Hypothalamus (tissue), 51 donors: ENCODE results near the gene KLF4.

Experiments
- DNase-seq, 51 donors: peaks; one replicate each; lab custom pipeline; 2025; lab: John Stamatoyannopoulos, UW

The KLF4 gene

DNA sequence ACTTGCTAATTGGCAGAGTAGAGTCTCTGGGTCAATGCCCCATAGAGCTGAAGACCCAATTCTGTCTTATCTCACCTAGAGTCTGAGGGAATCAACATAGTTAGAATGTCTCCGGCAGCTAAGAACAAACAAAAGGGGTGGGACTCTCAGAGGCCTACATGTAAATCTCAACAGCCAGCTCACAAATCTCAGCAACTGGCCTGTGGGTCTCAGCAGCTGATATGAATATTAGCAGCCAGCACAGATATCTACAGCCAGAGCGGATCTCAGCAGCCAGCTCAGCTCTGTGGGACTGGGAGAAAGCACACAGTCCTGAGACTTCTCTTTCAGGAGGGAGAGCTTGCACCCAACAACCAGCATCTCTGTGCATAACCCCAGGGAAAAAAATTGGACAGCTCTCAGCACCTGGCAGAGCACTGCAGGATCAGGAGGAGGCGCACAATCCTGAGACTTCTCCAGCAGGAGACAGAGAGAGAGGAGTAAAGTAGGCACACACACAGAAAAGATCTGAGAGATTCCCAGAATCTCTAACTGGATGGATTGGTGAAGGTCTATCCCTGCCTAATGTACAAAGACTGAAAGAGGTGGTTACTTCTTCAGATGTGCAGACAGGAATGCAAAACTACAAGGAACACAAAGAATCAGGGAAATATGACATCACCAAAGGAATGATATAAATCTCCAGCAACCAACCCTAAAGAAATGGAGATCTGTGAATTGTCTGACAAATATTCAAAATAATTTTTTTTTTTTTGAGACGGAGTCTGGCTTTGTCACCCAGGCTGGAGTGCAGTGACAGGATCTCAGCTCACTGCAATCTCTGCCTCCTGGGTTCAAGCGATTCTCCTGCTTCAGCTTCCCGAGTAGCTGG lies 29.2 kb downstream of the KLF4 start:
- DNase-seq = no peak

DNA sequence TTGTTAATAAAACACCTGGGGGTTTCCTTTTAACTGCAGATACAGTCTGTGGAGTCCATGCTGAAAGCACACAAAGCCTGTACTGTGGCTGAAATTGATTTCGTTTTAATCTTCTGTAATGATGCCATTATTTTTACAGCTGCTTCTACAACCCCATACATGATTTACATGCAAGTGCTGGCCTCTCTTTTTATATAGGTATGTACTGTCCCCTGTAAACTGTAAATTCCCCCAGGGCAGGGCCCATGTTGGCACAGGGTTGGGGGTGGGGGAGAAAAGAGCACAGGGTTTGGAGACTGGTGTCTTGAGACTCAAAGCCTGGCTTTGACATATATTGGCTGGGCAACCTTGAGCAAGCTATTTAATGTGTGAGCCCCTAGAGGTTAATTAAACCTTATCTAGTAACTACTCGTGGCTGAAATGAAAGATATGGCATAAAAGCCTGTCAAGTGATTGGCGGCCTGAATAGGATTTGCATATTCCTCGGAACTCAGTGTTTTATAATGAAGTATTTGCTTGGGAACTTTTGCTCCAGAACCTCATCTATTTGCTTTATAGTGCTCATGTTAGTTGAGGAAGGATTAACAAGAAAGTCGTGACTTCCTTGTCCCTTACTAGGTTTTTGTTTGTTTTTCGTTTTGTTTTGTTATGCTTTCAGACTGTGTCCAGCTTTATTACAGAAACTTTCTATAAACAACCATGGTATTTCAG lies 34.0 kb downstream of the KLF4 start:
- DNase-seq = no peak

DNA sequence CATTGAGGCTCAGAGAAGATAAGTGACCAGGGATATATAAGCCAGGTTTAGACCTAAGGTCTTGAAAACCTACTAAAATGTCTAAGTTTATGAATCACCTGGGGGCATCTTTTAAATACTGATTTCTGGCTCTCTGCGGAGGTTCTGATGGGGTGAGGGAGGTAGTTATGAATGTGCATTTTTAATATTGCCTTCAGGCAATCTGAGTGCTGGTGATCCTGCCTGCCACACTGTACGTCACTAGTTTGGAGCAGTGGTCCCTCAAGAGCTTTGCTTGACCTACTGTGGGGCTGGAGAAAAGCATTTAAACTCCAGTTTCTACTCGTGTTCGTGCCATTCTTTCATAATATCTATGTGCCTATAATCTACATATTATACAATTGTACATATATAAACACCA lies 36.1 kb downstream of the KLF4 start:
- no peak for DNase-seq

DNA sequence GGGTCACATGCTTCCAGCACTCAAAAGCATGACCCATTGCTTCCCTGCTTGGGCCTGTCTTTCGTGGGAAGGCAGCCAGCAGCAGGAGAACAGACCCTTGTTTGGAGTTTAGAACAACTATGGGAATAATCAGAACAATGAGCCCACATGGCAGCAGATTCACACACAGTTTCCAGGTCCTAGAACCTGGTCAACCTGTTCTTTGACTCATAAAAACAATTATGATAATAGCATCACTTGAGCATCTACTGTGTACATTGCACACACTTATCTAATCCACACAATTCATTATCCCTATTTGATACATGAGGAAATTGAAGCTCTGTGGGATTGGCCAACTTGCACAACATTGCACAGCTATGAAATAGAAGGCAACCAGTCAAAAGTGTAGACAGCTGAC lies 41.7 kb downstream of the KLF4 start:
- no peak for DNase-seq

DNA sequence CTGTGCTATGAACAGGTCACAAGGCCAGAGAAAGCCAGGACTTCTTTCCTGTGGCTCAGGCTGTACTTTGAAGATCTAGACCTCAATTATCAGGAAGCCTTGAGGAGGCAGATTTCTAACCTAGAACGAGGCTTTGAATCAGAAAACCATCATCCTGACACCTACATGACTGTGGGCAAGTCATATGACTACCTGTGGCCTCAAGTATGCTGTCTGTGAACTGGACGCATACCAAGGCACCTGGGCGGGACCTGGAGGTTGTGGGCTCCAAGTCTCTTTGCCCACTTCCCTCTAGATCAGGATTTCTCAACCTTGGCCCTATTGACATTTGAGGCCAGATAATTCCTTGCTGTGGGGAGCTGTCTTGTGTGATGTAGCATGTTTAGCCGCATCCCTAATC lies 42.5 kb downstream of the KLF4 start:
- no peak for DNase-seq

DNA sequence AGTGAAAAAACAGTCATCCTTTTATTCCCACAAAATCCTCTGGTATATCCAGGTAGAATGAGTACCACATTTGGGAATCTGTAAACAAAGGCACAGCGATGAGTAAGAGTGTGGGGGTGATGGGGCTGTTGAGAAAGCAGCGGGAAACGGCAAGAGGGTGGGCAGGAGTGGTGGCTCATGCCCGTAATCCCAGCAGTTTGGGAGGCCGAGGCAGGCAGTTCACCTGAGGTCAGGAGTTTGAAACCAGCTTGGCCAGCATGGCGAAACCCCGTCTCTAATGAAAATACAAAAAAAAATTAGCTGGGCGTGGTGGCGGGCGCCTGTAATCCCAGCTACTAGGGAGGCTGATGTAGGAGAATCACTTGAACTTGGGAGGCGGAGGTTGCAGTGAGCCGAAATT lies 43.1 kb downstream of the KLF4 start:
- no peak for DNase-seq

DNA sequence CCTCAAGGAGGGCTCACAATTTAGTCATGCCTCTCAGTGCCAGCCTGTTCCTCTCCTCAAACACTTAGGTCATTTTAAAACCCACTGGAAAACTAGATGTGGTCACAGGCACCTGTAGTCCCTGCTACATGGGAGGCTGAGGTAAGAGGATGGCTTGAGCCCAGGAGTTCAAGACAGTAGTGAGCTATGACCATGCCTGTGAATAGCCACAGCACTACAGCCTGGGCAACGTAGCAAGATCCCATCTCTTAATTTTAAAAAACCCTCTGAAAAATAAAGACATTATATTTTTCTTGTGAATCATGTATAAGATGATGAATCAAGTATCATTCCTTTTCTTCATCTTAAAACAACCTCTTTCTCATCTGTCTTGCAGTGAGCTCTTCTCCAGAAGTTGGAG lies 45.8 kb downstream of the KLF4 start:
- DNase-seq = no peak

DNA sequence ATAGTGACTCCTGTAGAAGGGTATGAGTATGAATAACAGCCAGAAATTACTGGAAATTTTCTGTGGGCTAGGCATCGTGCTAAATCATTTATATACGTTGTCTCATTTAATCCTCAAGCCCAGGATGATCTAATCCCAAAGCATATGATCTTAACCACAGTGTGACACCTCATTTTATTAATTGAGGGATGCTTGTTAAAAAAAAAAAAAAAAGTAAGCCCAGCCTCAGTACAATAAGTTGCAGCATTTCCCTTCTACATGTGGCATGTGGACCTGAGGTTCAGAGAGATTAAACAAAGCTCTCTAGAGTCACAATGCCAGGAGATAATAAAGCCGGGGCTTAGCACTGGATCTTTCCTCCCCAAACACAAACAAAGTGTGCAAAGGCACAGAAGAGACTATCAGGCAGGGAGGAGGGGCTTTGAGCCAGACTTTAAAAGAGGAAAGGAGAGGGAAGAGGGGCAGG lies 49.5 kb downstream of the KLF4 start:
- no peak for DNase-seq

DNA sequence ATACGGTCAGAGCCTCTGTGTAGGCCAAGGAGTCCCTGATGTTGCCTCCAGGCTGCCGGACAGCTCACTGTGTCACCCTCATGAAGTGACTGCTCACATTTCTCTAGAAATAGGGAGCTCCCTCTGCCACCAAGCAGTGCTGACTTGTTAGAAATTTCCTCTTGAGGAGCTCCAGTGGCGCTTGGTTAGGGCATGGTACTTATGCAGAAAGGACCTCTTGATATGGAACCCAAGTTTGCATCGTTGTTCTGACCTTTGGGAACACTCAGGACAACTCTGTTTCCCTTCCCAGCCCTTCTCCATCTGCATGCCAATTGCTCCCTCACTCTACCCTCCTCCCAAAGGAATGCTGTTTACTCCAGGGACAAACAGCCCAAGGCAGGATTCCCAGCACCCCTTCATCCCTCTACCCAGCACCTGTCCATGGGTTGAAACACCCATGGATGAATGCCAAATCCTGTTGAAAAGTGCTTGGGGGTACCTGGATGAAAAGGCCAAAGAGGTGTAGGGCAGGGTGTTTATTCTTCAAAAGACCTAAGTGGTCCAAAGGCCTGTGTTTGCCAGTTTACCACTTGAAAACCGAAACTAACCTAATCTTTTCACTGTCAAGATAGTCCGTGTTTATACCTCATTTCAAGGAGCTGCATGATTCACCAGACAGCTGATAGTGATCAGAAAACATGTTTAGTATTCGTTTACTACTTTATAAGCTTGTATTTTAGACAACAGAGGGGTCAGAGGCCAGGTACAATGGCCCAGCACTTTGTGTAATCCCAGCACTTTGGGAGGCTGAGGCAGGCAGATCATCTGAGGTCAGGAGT lies 51.1 kb downstream of the KLF4 start:
- DNase-seq = no peak

DNA sequence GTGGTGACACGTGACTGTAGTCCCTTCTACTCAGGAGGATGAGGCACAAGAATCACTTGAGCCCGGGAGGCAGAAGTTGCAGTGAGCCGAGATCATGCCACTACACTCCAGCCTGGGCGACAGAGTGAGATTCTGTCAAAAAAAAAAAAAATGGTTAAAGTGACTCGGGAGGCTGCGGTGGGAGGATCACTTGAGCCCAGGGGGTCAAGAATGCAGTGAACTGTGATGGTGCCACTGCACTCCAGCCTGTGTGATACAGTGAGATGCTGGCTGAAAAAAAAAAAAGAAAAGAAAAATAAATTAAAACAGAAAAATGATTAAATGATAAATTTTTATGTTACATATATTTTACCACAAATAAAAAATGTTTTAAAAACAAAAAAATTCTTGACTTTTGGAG lies 51.9 kb downstream of the KLF4 start:
- DNase-seq = no peak

DNA sequence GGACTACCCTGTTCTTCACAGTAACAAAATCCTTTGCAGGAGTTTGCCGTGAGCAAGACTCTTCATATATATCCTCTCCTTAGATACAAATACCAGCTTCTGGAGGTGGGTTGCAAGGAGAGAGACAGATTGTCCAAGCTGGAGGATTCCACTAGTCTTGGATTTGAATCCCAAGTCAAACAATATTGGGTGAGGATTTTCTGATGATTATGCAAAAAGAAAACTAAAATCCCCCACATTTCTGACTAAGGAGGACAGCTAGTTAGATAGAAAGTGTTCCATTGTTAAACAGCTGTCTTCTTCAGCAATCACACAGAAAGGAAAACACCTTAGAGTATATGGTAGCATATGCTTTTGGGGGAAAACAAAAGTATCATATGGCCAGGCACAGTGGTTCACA lies 54.2 kb downstream of the KLF4 start:
- DNase-seq = no peak
